Measurements from ENCODE around the gene SH2D4B. TPM values are rescaled to one million over a fixed set of nuclear protein-coding genes. Genes with fewer than 3 reads are reported as not detected.

Gene SH2D4B
- total RNA-seq, 1 experiment from 2014 or later = 0.22 TPM

GRCh38 chr10:80540618-80540980, 2.9 kb downstream of the SH2D4B start:
- ATAC-seq (no peak), DNase-seq (ENCODE audit: low read depth, low spot score) (no peak)
- RAD21 ChIA-PET (ENCODE audit: low non-redundant PET in 1 of 2, low total read pairs in 2 of 2, uncharacterized antibody in 2 of 2, unreplicated experiment in 2 of 2) = no interaction called here
- Histone ChIP-seq H3K36me3 (ENCODE audit: control insufficient read depth in 1 of 2, insufficient read depth in 2 of 2, low read length in 2 of 2) (no peaks in the 10 kb centered on the region), H4K20me1 (ENCODE audit: insufficient read depth) (no peaks in the 10 kb centered on the region), H3K9me2 (ENCODE audit: insufficient read depth) (no peaks in the 10 kb centered on the region), H3K4me2 (ENCODE audit: low read length) (no peak overlapping the region), H2AFZ (ENCODE audit: low read depth, low read length, poor library complexity, severe bottlenecking) (no peak overlapping the region), H3K27me3 (ENCODE audit: insufficient read depth, low read length) (no peaks in the 10 kb centered on the region; the same call in 1 of the 2 replicates), H3K4me3 (replicated peaks in 1 of 2; ENCODE audit: low read depth in 1 of 2, low read length in 2 of 2) (no peak overlapping the region), H3K4me1 (ENCODE audit: control insufficient read depth in 1 of 2, insufficient read depth in 2 of 2, low read length in 2 of 2) (peaks cover under 1 to 22% of the 10 kb centered on the region in 2 experiments; a peak in 2 of 4 replicates), H3K27ac (ENCODE audit: low read depth, low read length) (no peak overlapping the region), H3K9ac (ENCODE audit: low read length) (no peak overlapping the region), H3K79me2 (ENCODE audit: insufficient read depth, low read length) (no peaks in the 10 kb centered on the region), H3K9me3 (ENCODE audit: control insufficient read depth in 1 of 2, insufficient read depth in 1 of 2, low read depth in 1 of 2, low read length in 2 of 2) (no peaks in the 10 kb centered on the region)
- no peak for TF ChIP-seq RAD21 (IDR thresholded peaks at IDR 0.05; ENCODE audit: low read depth)
- no peak for TF ChIP-seq CBX3 (IDR thresholded peaks at IDR 0.05; ENCODE audit: low read depth)
- no peak for TF ChIP-seq FOSL1 (IDR thresholded peaks at IDR 0.05; ENCODE audit: low read depth)
- no peak for TF ChIP-seq CEBPB (IDR thresholded peaks at IDR 0.05; ENCODE audit: low read depth)
- TF ChIP-seq JUND (IDR thresholded peaks at IDR 0.05) = no peak
- no peak for TF ChIP-seq POLR2A (IDR thresholded peaks at IDR 0.05; ENCODE audit: borderline replicate concordance, extremely low read depth, insufficient read depth, insufficient read length)
- no peak for TF ChIP-seq SRF (IDR thresholded peaks at IDR 0.05; ENCODE audit: low read depth)
- TF ChIP-seq YY1 (IDR thresholded peaks at IDR 0.05; ENCODE audit: extremely low read depth, insufficient replicate concordance, low read depth, low read length) = no peak
- TF ChIP-seq, protein P1, sequence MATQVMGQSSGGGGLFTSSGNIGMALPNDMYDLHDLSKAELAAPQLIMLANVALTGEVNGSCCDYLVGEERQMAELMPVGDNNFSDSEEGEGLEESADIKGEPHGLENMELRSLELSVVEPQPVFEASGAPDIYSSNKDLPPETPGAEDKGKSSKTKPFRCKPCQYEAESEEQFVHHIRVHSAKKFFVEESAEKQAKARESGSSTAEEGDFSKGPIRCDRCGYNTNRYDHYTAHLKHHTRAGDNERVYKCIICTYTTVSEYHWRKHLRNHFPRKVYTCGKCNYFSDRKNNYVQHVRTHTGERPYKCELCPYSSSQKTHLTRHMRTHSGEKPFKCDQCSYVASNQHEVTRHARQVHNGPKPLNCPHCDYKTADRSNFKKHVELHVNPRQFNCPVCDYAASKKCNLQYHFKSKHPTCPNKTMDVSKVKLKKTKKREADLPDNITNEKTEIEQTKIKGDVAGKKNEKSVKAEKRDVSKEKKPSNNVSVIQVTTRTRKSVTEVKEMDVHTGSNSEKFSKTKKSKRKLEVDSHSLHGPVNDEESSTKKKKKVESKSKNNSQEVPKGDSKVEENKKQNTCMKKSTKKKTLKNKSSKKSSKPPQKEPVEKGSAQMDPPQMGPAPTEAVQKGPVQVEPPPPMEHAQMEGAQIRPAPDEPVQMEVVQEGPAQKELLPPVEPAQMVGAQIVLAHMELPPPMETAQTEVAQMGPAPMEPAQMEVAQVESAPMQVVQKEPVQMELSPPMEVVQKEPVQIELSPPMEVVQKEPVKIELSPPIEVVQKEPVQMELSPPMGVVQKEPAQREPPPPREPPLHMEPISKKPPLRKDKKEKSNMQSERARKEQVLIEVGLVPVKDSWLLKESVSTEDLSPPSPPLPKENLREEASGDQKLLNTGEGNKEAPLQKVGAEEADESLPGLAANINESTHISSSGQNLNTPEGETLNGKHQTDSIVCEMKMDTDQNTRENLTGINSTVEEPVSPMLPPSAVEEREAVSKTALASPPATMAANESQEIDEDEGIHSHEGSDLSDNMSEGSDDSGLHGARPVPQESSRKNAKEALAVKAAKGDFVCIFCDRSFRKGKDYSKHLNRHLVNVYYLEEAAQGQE (IDR thresholded peaks at IDR 0.05; ENCODE audit: low read depth) = no peak
- TF ChIP-seq, protein P2, sequence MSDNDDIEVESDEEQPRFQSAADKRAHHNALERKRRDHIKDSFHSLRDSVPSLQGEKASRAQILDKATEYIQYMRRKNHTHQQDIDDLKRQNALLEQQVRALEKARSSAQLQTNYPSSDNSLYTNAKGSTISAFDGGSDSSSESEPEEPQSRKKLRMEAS (IDR thresholded peaks at IDR 0.05) = no peak
- no peak for TF ChIP-seq ZFX (IDR thresholded peaks at IDR 0.05)
- POLR2A ChIA-PET = no interaction called here
- CTCF ChIA-PET = no interaction called here
- intact Hi-C loops (cut with micrococcal nuclease) = no loop called here
- no TSS peak for BruUV-seq (replicated peaks)
